GM12874 (cell line): ENCODE measurements around the gene SLC30A5.

Source experiments
- TF ChIP-seq, protein P1 (sequence below): IDR thresholded peaks from 2 replicates; pipeline ENCODE4 v1.5.1; 2011; ENCODE audit warnings: low read depth, mild to moderate bottlenecking, control low read depth, low read length, moderate library complexity; ENCODE audit not compliant: insufficient read depth

SLC30A5 gene

DNA sequence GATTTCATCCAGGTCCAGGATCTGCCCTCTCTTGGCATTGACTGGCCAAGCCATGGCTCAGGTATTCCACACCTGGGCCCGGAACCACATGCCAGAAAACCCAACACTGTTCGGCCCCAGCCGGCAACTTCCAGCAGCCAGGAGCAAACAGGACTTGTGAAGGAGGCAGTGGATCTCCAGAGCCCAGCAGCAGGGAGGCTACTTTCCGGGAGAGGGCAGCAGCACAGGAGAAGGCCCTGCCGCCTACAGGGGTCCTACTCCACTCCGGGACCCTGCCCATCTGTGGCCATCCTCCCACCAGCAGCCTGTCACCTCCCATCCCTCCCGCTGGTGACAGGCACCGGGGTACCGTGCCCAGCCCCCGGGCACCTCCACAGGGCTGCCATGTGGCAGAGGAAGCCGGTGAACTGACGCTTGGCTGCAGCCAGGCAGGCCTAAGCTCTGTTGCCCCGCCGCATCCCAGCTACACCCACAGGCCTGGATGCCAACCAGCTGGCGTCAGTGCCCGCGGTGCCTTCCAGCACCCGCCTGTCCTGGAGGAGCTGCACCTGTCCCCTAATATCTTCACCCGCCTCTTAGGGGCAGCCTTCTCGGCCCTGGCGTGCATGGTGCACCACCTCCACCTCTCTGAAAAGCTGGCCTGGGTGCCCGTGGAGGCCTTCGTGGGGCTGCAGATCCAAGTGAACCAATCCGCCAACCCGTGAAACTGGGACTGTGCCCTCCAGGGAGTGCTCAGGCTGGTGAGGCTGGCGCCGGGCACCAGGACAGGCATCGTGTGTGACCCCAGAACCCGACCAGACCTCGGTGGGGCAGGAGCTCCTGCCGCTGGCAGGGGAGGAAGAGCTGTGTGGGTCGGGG is 18.9 kb upstream of the SLC30A5 start:
- TF ChIP-seq, protein P1, sequence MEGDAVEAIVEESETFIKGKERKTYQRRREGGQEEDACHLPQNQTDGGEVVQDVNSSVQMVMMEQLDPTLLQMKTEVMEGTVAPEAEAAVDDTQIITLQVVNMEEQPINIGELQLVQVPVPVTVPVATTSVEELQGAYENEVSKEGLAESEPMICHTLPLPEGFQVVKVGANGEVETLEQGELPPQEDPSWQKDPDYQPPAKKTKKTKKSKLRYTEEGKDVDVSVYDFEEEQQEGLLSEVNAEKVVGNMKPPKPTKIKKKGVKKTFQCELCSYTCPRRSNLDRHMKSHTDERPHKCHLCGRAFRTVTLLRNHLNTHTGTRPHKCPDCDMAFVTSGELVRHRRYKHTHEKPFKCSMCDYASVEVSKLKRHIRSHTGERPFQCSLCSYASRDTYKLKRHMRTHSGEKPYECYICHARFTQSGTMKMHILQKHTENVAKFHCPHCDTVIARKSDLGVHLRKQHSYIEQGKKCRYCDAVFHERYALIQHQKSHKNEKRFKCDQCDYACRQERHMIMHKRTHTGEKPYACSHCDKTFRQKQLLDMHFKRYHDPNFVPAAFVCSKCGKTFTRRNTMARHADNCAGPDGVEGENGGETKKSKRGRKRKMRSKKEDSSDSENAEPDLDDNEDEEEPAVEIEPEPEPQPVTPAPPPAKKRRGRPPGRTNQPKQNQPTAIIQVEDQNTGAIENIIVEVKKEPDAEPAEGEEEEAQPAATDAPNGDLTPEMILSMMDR: no peak

DNA sequence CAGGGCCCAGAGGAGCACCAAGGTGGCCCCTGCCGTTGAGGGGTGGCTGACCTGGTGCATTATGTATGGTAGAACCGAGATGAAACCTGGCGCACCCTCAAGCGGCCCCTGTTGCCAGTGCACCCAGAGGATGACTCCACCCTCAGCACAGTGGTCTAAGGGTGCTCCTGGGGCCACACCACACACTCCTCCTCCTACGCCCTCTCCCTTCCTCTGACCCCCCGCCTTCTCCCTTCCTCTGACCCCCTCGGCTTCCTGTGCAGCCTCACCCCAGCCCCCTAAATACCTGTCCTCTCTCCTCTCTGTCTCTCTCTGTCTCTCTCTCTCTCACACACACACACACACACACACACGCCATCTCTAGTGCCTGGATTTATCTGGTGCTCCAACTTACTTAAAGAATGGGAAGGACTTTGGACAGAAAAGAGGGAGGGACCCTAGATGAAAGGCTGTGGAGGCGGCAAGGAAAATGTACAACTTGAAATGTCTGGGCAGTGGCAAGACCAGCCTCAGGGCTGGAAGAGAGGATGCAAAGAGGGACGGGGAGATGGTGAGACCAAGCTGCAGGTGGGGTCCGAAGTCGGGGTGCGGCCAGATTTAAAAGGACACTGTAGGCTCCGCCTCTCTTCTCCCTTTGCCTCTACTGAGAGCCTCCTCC is 18.2 kb upstream of the SLC30A5 start:
- TF ChIP-seq, protein P1: no peak

DNA sequence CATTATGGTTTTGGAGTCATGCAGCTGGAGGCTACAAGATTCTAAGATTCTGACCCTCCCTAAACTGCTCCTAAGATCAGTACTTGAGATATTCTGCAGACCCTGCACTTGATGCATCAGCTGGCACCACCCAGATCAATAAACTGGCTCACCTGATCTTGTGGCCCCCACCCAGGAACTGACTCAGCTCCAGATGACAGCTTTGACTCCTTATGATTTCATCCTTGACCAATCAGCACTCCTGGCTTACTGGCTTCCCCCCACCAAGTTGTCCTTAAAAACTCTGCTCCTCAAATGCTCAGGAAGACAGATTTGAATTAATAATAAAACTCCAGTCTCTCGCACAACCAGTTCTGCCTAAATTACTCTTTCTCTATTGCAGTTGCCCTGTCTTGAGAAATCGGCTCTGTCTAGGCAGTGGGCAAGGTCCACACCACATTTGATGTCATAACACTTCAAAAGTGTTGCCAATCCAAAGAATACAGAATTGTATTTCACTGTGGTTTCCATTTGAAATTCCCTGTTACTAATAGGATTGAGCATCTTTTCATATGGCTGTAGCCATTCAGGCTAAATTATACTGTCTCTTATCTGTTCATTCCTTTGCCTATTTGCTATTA is 14.8 kb upstream of the SLC30A5 start:
- TF ChIP-seq, protein P1: no peak

DNA sequence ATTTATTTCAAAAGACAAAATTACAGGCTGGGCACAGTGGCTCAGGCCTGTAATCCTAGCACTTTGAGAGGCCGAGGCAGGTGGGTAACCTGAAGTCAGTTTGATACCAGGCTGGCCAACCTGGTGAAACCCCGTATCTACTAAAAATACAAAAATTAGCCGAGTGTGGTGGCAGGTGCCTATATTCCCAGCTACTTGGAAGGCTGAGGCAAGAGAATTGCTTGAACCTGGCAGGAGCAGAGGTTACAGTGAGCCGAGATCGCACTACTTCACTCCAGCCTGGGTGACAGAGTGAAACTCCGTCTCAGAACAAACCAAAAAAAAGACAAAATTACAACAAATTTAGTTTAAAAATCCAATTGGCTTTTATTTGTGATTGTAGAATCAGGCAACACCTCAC is 14.3 kb upstream of the SLC30A5 start:
- TF ChIP-seq, protein P1: no peak

DNA sequence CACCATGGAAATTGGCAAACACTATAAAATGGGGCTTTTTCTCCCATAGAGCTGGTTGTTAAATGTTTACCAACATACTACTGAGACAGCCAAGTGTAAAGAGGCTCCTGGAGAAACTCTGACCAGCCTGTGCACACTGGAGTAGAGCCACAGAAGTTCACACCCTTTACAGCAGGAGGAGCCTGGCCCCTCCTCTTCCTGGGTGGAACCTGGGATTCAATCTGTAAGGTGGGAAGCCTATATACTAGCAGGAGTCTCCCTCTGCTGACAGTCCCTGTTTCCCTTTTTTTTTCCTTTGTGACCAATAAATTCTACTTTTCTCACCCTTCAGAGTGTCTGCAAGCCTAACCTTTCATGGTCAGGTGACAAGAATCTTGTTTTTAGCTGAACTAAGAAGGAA is 10.4 kb upstream of the SLC30A5 start:
- TF ChIP-seq, protein P1: no peak

DNA sequence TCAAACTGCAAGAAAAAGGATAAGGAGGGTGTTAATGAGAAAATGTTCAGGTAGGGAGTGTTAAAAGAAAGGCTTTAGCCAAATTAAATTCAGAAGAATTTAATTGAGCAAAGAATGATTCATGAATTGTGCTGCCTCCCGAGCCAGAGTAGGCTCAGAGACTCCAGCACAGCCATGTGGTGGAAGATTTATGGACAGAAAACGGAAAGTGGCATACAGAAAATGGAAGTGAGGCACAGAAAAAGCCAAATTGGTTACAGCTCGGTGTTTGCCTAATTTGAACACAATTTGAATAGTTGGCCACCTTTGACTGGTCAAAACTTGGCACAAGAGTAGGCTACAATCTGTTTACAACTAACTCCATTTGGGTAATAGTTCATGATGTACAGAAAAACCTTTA is 9.6 kb upstream of the SLC30A5 start:
- TF ChIP-seq, protein P1: no peak

DNA sequence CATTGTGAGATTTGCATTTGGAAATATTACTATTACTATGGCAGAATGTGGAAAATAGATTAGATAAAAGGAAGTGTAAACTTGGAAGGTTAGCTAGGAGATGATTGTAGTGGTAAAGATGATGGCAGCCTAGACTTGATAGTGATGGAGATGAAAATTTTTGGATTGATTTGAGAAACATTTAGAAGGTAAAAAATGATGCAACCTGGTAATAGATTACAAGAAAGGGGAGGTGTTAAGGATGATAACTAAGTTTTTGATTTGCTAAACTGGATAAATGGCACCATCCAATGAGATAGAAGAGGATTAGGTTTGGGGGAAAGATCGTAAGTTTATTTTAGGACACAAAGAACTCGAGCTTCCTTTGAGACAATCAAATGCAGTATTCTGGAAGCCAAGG is 8.9 kb upstream of the SLC30A5 start:
- TF ChIP-seq, protein P1: no peak
